Nephron progenitor cell (in vitro differentiated cells): Measurements from ENCODE around the gene AKAP10.

Experiments
- DNase-seq: peaks from one replicate; pipeline ENCODE4 v3.0.0; 2021
- H3K27ac Mint-ChIP-seq: 2 replicates; pipeline ENCODE4 v1.8.0; 2021; ENCODE audit warnings: mild to moderate bottlenecking, moderate library complexity, mixed read lengths
- H3K27me3 Mint-ChIP-seq: 2 replicates; pipeline ENCODE4 v1.8.0; 2021; ENCODE audit warnings: mild to moderate bottlenecking, low read depth, mixed read lengths; ENCODE audit not compliant: poor library complexity
- H3K36me3 Mint-ChIP-seq: 2 replicates; pipeline ENCODE4 v1.8.0; 2021; ENCODE audit warnings: low read depth, mixed read lengths
- H3K4me1 Mint-ChIP-seq: 2 replicates; pipeline ENCODE4 v1.8.0; 2021; ENCODE audit warnings: mixed read lengths
- H3K4me3 Mint-ChIP-seq: 2 replicates; pipeline ENCODE4 v1.8.0; 2021; ENCODE audit warnings: mild to moderate bottlenecking, moderate library complexity, mixed read lengths
- H3K9me3 Mint-ChIP-seq: 2 replicates; pipeline ENCODE4 v1.8.0; 2021; ENCODE audit warnings: mild to moderate bottlenecking, moderate library complexity, mixed read lengths
- CTCF ChIP-seq: fragments of 200-600 bp; sonication (generic); IDR thresholded peaks from 2 replicates; pipeline ENCODE4 v1.5.0; 2021; ENCODE audit warnings: antibody characterized with exemption

Gene AKAP10

GRCh38 chr17:19996502-19996901 lies 18.9 kb upstream of the AKAP10 start:
- Mint-ChIP-seq H3K9me3 (no peaks in the 10 kb centered on the region), H3K4me3 (no peak overlapping the region), H3K36me3 (no peaks in the 10 kb centered on the region), H3K27ac (no peak overlapping the region), H3K4me1 (peaks cover 6% of the 10 kb centered on the region), H3K27me3 (peaks cover 10% of the 10 kb centered on the region)
- peak; percentile 35 for DNase-seq
- no peak for TF ChIP-seq CTCF

GRCh38 chr17:19996086-19996485 lies 18.5 kb upstream of the AKAP10 start:
- Mint-ChIP-seq H3K4me3 (no peak overlapping the region), H3K27ac (no peak overlapping the region), H3K27me3 (peaks cover 14% of the 10 kb centered on the region), H3K36me3 (no peaks in the 10 kb centered on the region), H3K9me3 (no peaks in the 10 kb centered on the region), H3K4me1 (peaks cover 6% of the 10 kb centered on the region)
- DNase-seq, result no peak
- no peak for TF ChIP-seq CTCF

GRCh38 chr17:19992803-19993713 lies 15.4 kb upstream of the AKAP10 start:
- peak; percentile 83 for DNase-seq
- H3K4me1 Mint-ChIP-seq, result peaks cover 12% of the 10 kb centered on the region
- no peak overlapping the region for H3K4me3 Mint-ChIP-seq
- H3K27me3 Mint-ChIP-seq, result peaks cover 21% of the 10 kb centered on the region
- H3K9me3 Mint-ChIP-seq, result no peaks in the 10 kb centered on the region
- no peak overlapping the region for H3K27ac Mint-ChIP-seq
- no peaks in the 10 kb centered on the region for H3K36me3 Mint-ChIP-seq
- peak; percentile 66 for TF ChIP-seq CTCF

- H3K27ac Mint-ChIP-seq, result no peak overlapping the region
- H3K27me3 Mint-ChIP-seq, result peaks cover 25% of the 10 kb centered on the region
- H3K36me3 Mint-ChIP-seq, result no peaks in the 10 kb centered on the region
- H3K4me3 Mint-ChIP-seq, result no peak overlapping the region
- no peak for TF ChIP-seq CTCF
- no peaks in the 10 kb centered on the region for H3K9me3 Mint-ChIP-seq
- peaks cover 19% of the 10 kb centered on the region for H3K4me1 Mint-ChIP-seq
- no peak for DNase-seq
Observed at GRCh38 chr17:19991252-19991885, 13.7 kb upstream of the AKAP10 start.

GRCh38 chr17:19987897-19988296 lies 10.3 kb upstream of the AKAP10 start:
- no peak for DNase-seq
- H3K27ac Mint-ChIP-seq, result no peak overlapping the region

More at GRCh38 chr17:19987897-19988296, 10.3 kb upstream of the AKAP10 start:
- H3K4me1 Mint-ChIP-seq, result peaks cover 19% of the 10 kb centered on the region
- peaks cover 31% of the 10 kb centered on the region for H3K27me3 Mint-ChIP-seq
- no peaks in the 10 kb centered on the region for H3K36me3 Mint-ChIP-seq
- no peaks in the 10 kb centered on the region for H3K9me3 Mint-ChIP-seq
- TF ChIP-seq CTCF, result no peak
- no peak overlapping the region for H3K4me3 Mint-ChIP-seq
